ENCODE results near the gene AGXT2. TPM values are rescaled to one million over a fixed set of nuclear protein-coding genes. Genes with fewer than 3 reads are reported as not detected.

The AGXT2 gene
- total RNA-seq, 6 experiments from 2014 or later: not detected

DNA sequence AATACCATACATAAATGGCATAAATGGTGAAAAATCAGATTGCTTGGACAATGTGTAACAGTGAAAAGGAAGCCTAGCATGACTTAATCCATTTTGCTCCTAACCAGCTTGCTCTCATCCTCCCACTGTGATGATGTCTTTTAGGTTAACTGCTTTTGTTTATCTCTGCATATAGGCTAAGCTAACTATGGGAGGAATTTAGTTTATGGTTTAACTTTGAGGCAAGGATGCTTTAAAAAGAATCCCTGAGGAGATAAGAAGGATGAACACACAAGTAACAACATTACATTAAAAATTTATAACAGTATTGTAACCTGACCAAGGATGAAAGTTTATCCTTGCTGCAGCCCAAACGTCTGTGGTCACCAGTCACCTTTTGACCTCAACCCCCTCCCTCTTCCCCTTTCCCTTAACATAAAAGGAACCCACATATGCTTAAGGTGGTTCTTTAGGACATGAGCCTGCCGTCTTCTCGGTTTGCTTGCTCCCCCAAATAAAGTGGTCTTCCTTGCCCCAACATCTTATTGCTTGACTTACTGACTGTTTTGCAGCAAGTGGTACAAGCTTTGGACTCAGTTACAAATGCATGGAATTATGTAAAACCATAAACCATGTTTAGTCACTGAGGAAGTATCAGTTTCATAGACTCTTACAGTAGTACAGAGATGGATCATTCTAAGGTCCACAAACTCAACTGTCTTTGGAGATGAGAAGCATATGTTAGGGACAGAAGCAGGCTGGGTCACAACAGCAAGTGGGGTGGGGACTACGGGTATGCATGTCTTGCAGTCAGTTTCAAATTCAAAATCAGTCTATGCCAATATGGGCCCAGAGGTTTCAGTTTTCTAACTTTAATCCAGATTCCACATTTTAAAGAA, 31.3 kb downstream of the AGXT2 start:
- Mint-ChIP-seq H3K4me3 (no peak overlapping the region), H3K36me3 (ENCODE audit: low read depth) (no peaks in the 10 kb centered on the region), H3K27me3 (ENCODE audit: insufficient read depth) (peaks cover 12% of the 10 kb centered on the region), H3K27ac (no peak overlapping the region), H3K9me3 (no peaks in the 10 kb centered on the region), H3K4me1 (ENCODE audit: low read depth) (peaks cover 10% of the 10 kb centered on the region; the same call in 1 of the 2 replicates)
- TF ChIP-seq, protein P1, sequence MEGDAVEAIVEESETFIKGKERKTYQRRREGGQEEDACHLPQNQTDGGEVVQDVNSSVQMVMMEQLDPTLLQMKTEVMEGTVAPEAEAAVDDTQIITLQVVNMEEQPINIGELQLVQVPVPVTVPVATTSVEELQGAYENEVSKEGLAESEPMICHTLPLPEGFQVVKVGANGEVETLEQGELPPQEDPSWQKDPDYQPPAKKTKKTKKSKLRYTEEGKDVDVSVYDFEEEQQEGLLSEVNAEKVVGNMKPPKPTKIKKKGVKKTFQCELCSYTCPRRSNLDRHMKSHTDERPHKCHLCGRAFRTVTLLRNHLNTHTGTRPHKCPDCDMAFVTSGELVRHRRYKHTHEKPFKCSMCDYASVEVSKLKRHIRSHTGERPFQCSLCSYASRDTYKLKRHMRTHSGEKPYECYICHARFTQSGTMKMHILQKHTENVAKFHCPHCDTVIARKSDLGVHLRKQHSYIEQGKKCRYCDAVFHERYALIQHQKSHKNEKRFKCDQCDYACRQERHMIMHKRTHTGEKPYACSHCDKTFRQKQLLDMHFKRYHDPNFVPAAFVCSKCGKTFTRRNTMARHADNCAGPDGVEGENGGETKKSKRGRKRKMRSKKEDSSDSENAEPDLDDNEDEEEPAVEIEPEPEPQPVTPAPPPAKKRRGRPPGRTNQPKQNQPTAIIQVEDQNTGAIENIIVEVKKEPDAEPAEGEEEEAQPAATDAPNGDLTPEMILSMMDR (IDR thresholded peaks at IDR 0.05): no peak
- no peak for DNase-seq

DNA sequence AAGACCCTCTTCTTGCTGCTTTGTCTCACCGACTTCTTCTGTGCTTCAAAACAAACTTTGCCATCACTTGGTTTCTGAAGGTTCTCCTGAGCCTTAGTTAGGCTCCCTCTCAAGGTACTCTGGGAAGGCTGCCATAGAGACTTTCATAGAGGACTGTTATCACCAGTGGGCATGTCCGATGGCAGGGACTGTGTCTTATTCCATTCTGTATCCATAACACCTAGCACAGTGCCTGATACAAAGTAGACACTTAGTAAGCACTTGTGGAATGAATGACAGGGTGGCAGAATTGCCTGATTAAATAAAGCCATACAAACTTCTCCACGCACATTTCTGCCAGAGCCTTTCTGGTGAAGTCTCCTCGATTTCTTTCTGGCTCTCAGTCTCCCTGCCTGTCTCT, 32.7 kb downstream of the AGXT2 start:
- Mint-ChIP-seq H3K9me3 (no peaks in the 10 kb centered on the region), H3K27ac (no peak overlapping the region), H3K27me3 (ENCODE audit: insufficient read depth) (peaks cover 12% of the 10 kb centered on the region), H3K4me1 (ENCODE audit: low read depth) (peaks cover 10% of the 10 kb centered on the region; the same call in 1 of the 2 replicates), H3K36me3 (ENCODE audit: low read depth) (no peaks in the 10 kb centered on the region), H3K4me3 (no peak overlapping the region)
- DNase-seq: no peak
- TF ChIP-seq, protein P1 (IDR thresholded peaks at IDR 0.05): no peak

DNA sequence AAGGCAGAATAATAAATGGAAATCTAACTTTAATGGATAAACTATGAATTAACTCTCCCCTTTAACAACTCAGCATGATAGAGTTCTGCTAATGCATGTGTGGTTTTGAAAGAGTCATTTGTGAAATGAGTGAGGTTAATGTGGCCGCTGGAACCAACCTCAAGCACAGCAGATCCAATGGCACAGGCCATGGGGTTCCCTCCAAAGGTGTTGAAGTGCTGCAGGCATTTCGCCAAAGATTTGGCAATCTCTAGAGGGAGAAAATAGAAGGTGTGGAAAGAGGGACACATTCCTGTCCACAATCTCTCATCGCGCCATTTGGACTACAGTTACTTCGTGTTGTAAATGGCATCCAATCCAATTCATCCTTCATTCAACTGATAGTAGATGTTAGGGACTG, 35.0 kb downstream of the AGXT2 start:
- no peak overlapping the region for H3K27ac Mint-ChIP-seq
- H3K27me3 Mint-ChIP-seq (ENCODE audit: insufficient read depth): peaks cover 15% of the 10 kb centered on the region
- H3K4me3 Mint-ChIP-seq: no peak overlapping the region
- TF ChIP-seq, protein P1 (IDR thresholded peaks at IDR 0.05): no peak
- no peaks in the 10 kb centered on the region for H3K9me3 Mint-ChIP-seq
- peaks cover 22% of the 10 kb centered on the region; the same call in 1 of the 2 replicates for H3K4me1 Mint-ChIP-seq (ENCODE audit: low read depth)
- no peaks in the 10 kb centered on the region for H3K36me3 Mint-ChIP-seq (ENCODE audit: low read depth)
- DNase-seq: no peak

DNA sequence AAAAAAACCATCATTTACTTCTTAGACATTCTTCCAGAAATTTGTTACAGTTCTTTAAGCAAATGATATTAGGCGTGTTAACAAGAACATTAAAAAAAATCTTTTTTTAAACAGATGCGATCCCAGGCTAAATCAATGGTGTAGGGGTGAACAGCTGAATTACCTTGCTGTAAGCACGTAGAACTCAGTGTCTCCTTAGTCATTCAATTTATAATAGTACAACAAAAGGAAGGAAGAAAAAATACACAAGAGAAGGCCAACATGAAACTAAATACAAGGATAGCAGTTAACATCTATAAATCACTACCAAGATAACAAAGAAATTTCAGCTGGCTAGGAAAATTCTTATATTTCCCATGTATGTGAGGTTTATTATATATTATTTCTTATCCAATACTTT, 35.4 kb downstream of the AGXT2 start:
- Mint-ChIP-seq H3K27ac (no peak overlapping the region), H3K36me3 (ENCODE audit: low read depth) (no peaks in the 10 kb centered on the region), H3K4me1 (ENCODE audit: low read depth) (peaks cover 22% of the 10 kb centered on the region; the same call in 1 of the 2 replicates), H3K9me3 (no peaks in the 10 kb centered on the region), H3K4me3 (no peak overlapping the region), H3K27me3 (ENCODE audit: insufficient read depth) (peaks cover 15% of the 10 kb centered on the region)
- no peak for DNase-seq
- TF ChIP-seq, protein P1 (IDR thresholded peaks at IDR 0.05): no peak

DNA sequence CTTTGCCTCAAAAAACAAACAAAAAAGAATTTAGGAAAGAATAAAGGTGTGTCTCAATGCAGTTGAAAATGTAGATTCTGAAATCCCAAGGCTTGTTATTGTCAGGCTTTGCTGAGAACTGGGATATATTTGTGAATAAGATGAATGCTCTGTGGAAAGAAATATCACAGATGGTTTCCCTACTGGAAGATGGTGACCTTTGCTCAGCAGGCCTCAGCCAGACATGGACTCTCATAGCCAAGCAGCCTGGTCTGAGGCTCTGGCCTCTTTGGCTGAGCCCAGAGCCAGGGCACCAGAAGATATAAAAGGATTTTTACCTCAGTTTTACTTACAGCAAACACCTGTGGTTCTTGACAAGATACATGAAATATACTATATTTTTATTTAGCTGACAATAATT, 37.1 kb downstream of the AGXT2 start:
- Mint-ChIP-seq H3K36me3 (ENCODE audit: low read depth) (no peaks in the 10 kb centered on the region), H3K27me3 (ENCODE audit: insufficient read depth) (peaks cover 14% of the 10 kb centered on the region), H3K27ac (no peak overlapping the region), H3K4me3 (no peak overlapping the region), H3K4me1 (ENCODE audit: low read depth) (peaks cover 12% of the 10 kb centered on the region; the same call in 1 of the 2 replicates), H3K9me3 (no peaks in the 10 kb centered on the region)
- TF ChIP-seq, protein P1 (IDR thresholded peaks at IDR 0.05): no peak
- no peak for DNase-seq

Data from HFFc6 (cell line).